Mononuclear cell (primary cell): ENCODE data around the gene CREB3. TPM values are rescaled to one million over a fixed set of nuclear protein-coding genes. Genes with fewer than 3 reads are reported as not detected.

ENCODE experiments used
- H3K27me3 ChIP-seq: 2 replicates; pipeline ENCODE4 v1.6.0; 2011; ENCODE audit warnings: low read length, control low read depth; ENCODE audit not compliant: insufficient read depth
- H3K4me1 ChIP-seq: 2 replicates; pipeline ENCODE4 v1.5.1; 2011; ENCODE audit warnings: mild to moderate bottlenecking, low read length, control low read depth; ENCODE audit not compliant: insufficient read depth
- H3K4me3 ChIP-seq: 2 replicates; pipeline ENCODE4 v1.5.1; 2011; ENCODE audit warnings: mild to moderate bottlenecking, low read length, moderate library complexity
- H3K9me3 ChIP-seq: 2 replicates; pipeline ENCODE4 v1.5.1; 2011; ENCODE audit warnings: low read depth, mild to moderate bottlenecking, control low read depth, low read length
- total RNA-seq: library from RNA; depleted of rRNA; stranded (reverse); fragments of >200 nt; gene quantifications from one replicate; pipeline ENCODE4 v1.2.3, GENCODE V29; 2012

CREB3 gene
- total RNA-seq, 1 donor, result 15.7 TPM

DNA sequence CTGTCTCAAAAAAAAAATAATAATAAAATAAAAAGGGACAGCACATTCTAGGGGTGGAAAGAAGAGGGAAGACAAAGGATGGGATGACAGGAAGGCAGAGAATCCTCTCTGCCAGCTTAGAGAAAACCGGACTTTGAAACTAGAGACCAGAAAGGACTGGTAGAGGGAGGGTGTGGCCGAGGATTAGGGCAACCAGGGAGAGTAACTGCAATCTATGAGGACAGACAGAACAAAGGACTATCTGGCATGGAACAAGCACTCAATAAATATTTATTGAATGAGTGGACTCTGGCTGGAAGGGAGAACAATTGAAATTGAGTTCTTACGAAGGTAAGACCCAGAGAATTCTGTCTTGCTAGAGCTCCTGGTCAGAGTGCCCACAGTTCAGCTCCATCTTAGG, 14.1 kb downstream of the CREB3 start:
- Histone ChIP-seq H3K4me1 (peaks cover 67% of the 10 kb centered on the region), H3K4me3 (no peak overlapping the region), H3K9me3 (no peaks in the 10 kb centered on the region), H3K27me3 (no peaks in the 10 kb centered on the region)

DNA sequence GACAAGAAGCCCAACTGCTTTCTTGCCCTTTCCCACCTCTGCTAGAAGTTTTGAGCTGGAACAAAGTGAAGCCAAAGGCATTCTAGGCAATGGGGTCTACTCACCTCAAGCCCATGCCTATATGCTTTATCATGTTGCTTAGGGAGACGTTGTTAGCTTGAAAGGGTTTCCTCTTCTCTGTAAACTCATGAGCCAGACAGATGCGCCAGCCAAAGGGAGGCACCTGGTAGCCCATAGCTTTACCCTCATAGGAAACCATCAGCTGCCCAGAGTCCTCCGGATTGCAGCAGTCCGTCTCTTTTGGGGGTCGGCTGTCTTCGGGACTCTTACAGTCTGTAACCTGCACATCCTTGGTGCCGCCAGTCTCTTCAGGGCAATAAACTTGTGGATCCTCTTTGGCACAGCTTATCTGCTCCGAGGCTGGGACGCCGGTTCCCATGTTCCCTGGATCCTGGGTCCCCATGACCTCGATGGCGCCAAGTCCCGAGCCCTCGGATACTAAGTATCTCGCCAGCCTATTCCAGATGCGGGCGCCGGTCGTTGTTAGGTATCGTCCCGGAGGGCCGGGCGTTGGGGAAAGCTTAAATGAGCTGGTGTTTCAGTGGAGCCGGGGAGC, 15.9 kb downstream of the CREB3 start:
- peaks cover 57% of the 10 kb centered on the region for H3K4me1 ChIP-seq
- peak overlapping the region; percentile 74 for H3K4me3 ChIP-seq
- H3K27me3 ChIP-seq, result no peaks in the 10 kb centered on the region
- H3K9me3 ChIP-seq, result no peaks in the 10 kb centered on the region

DNA sequence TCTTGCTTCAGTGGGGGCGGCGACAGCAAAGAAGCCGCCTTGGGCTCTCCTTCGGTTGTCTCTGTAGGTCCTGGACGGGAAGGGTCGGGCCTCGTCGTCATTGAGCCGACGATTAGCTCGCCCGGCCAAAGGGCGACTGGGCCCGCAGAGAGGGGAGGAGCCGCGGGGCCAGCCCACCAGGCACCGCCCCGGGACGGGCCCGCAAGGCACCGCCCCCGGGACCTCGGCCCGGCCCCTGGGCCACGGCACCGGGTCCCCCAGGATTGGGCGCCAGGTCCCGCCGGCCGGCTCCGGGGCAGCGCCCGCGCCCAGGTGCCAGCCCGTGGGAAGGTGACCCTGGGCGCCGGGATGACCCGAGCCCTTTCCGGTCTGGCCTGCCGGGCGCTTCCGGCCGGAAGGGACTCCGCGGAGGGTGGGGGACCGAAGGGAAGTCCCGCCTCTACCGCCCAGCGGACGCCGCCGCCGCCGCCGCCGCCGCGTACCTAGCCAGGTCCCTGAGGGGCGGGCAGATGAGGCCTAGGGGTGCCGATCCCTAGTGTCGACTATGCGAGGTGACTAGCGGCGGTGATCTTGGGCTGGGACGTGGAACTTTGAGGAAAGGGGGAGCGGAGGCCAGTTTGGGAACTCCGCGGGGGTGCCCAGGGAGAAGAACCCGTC, 16.5 kb downstream of the CREB3 start, which contains the start of the genes GBA2 and RGP1:
GBA2 (minus strand) TSS at position 371 of the 657 bp plus-strand sequence. CDS start 524 bp downstream, outside the sequence.
RGP1 (plus strand) TSS at position 430 of the 657 bp plus-strand sequence. CDS start 469 bp downstream, outside the sequence.
- Histone ChIP-seq H3K9me3 (no peaks in the 10 kb centered on the region), H3K27me3 (no peaks in the 10 kb centered on the region), H3K4me3 (peak within 1 kb of the TSS; percentile 74), H3K4me1 (peaks cover 51% of the 10 kb centered on the region)

DNA sequence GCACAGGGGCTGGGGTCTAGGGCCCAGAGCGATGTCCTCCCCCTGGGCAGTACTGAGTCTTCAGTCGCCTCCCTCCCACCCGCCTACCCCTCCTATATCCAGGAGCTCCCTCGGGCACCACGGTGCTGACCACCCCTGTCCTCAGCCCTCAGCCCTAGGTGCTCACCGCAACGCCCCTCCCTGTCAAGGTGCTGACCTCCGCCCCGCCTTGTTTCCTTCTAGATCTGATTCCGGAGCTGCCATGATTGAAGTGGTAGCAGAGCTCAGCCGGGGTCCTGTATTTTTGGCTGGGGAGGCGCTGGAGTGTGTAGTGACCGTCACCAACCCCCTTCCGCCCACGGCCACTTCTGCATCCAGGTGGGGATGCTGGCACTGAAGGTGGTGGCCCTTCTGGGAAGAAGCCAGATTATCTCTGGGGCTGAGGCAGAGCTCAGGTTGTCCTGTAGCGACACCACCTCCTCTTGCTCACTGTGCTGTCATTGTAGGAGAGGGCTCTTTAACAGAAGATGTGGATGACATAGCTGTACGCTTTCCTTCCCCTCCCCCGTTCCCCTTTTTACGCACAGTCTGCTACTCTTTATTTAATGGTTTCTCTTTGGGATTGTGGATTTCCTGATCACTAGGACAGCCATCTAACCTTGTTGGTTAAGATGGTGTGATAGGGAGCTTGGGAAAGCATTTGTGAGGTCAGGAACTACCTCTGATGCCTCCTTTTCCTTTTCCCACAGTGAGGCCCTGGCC, 17.2 kb downstream of the CREB3 start:
- Histone ChIP-seq H3K27me3 (no peaks in the 10 kb centered on the region), H3K4me3 (peak overlapping the region; percentile 74)

DNA sequence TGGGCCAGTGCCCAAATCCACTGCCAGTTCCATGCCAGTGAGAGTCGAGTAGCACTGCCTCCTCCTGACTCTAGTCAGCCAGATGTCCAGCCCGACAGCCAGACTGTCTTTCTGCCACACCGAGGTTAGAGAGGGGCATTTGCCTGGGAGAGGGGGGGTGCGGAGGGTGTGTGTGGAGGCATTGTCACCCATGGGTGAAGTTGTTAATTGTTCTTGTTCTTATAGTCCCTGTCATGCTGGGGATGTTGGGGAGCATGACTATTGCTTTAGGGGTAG, 17.7 kb downstream of the CREB3 start:
- Histone ChIP-seq H3K4me1 (peaks cover 48% of the 10 kb centered on the region), H3K9me3 (no peaks in the 10 kb centered on the region), H3K27me3 (no peaks in the 10 kb centered on the region), H3K4me3 (no peak overlapping the region)

More for the DNA sequence above, 17.2 kb downstream of the CREB3 start:
- H3K4me1 ChIP-seq, result peaks cover 48% of the 10 kb centered on the region
- no peaks in the 10 kb centered on the region for H3K9me3 ChIP-seq

DNA sequence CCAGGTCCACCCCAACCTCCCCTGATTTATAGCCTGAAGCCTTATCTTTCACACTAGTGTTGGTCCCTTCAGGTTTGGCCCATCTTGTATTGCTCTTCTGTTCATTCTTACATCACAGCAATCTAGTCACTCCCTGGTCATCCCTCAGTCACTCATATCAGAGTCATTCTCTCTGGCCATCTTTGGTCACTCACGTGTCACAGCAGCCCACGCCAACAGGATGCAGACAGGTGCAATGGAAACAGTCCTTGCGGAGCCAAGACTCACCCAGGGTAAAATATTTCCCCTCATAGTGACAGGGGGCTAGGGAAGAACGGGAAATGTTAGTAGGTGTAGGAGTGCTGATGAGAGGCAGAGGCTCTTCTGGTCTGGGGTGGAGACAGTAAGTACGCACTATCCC, 21.0 kb downstream of the CREB3 start:
- H3K4me3 ChIP-seq, result no peak overlapping the region
- H3K27me3 ChIP-seq, result no peaks in the 10 kb centered on the region
- H3K4me1 ChIP-seq, result peaks cover 46% of the 10 kb centered on the region
- no peaks in the 10 kb centered on the region for H3K9me3 ChIP-seq

DNA sequence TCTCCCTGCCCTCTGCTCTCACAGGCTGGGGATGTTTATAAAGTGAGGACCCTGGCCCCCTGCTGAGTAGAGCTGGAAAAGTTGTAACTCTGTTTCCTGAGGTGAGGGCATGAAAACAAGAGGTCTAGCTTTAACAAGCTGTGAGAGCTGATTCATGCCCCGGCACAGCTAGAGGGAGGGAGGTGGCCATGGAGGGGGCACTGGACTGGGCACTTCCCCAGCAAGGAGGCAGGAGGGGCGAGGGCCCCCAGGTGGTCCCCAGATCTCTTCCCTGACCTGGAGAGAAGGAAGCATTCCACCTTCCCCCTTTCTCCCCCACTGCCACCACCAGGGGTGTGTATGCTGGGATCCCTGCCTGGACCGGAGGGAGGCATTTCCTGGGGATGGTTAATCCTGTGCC, 21.8 kb downstream of the CREB3 start, which contains the start of gene MSMP:
MSMP (minus strand) TSS at position 13 of the 400 bp plus-strand sequence. CDS start 147 bp downstream, outside the sequence.
- Histone ChIP-seq H3K4me1 (peaks cover 50% of the 10 kb centered on the region), H3K27me3 (no peaks in the 10 kb centered on the region), H3K9me3 (no peaks in the 10 kb centered on the region), H3K4me3 (no peak within 1 kb of the TSS)

DNA sequence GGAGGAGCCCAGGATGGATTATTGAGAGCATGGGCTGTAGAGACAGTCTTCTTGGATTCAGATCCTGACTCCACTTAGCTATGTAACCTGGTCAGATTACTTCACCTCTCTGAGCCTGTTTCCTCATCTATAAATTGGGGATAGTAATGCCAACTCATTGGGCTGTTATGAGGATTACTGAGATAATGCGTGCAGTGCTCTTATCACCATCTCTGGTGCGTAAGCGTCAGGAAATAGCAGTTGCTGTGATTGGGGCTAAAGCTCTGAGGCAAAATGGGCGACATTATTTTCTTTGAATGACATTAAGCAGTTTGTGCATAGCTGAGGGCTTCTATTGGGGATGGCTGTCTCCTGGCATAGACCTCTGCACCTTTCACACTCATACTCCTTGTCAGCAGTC, 22.6 kb downstream of the CREB3 start:
- Histone ChIP-seq H3K4me3 (no peak overlapping the region), H3K27me3 (no peaks in the 10 kb centered on the region), H3K4me1 (peaks cover 46% of the 10 kb centered on the region), H3K9me3 (no peaks in the 10 kb centered on the region)

DNA sequence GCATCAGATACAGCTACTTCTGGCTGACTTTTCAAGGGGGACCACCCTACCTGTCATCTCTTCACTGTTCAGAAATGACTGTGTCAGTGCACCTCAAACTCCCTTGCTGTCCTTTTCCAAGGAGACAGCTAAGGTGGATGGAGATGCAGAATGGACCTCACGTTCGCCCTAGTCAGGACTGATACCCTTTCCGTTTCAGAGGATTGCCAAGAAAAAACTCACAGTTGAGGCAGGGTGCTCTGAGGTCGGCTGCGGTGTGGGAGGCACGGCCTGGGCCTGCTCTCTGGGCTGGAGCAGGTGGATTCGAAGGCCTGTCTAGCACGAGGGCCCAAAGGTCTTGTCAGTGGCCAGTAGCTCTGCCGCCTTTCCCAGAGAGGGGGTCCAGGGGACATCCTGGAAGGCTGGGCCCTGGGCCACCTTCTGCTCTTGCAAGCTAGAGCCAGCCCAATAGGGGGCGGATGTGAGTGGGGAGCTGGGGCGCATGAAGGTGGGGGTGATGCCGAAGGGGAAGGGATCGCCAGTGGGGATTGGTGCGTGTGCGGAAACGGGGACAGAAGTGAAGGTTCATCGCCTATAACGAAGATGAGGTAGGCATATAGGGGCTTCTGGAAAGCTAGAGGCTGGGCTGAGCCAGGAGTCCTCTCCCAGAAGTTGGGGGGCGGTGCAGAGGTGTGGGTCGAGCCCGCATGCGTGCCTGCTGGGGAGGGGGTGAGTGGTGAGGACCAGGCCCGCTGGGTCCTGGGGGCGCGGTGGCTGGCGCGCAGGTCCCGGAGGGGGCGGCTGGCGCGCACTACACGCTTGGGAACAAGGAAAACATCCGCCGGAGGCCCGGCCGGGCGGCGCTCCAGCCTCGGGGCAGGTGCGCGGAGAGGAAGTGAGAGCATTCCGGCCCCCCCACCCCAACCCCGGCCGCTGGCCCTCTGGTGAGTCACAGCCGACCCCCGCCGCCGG, 24.1 kb downstream of the CREB3 start:
- Histone ChIP-seq H3K4me1 (peaks cover 43% of the 10 kb centered on the region), H3K27me3 (no peaks in the 10 kb centered on the region), H3K4me3 (peak overlapping the region; percentile 56), H3K9me3 (no peaks in the 10 kb centered on the region)

DNA sequence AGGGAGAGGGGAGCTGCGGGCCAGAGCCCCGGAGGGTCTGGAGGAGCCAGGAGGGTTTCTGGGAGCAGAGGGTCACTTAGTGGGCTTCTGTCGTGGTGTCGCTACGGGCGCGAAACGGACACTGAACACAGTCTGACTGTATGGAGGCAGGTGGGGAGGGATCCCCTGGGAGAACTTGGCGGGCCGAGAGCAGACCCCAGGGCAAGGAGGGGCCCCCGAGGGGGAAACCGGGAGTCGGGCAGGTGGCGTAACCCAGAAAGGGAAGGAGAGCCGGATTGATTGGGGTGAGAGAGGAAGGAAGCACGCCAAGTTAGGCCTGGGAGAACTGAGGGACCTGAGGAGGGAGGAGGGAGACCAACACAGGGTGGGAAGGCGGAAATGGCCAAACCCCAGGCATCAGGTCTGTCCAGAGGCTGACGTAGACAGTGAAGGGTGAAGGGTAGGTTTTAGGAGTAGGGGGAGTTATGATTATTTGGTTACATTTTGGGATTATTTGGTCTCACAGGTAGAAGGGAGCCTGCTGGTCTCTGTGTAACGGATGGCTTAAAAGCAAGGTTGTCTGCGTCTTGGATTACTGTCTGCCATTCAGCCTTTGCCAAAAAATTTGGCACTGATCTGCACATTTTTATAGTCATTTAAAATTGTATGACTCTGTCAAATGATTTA, 24.9 kb downstream of the CREB3 start:
- peak overlapping the region; percentile 56 for H3K4me3 ChIP-seq

DNA sequence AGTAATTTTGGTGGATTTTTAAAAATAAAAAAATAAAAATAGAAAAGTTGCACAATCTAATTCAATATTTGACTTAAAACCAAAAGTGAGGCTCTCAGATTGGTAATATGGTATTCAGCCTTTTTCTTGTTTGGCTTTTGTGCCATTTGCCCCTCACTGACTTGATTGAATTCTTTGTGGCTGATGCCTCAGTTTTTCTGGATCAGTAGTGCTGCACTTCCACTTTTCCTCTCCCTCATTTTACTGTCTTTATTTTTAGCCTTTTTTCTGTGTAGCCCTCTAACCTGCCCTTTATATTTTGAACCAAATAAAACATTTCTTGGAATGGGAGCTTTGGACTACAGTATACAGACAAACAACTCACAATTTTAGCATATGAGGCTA, 25.4 kb downstream of the CREB3 start:
- Histone ChIP-seq H3K4me3 (no peak overlapping the region), H3K4me1 (peaks cover 43% of the 10 kb centered on the region), H3K9me3 (no peaks in the 10 kb centered on the region), H3K27me3 (no peaks in the 10 kb centered on the region)

More for the DNA sequence above, 24.9 kb downstream of the CREB3 start:
- no peaks in the 10 kb centered on the region for H3K9me3 ChIP-seq
- no peaks in the 10 kb centered on the region for H3K27me3 ChIP-seq
- peaks cover 43% of the 10 kb centered on the region for H3K4me1 ChIP-seq

DNA sequence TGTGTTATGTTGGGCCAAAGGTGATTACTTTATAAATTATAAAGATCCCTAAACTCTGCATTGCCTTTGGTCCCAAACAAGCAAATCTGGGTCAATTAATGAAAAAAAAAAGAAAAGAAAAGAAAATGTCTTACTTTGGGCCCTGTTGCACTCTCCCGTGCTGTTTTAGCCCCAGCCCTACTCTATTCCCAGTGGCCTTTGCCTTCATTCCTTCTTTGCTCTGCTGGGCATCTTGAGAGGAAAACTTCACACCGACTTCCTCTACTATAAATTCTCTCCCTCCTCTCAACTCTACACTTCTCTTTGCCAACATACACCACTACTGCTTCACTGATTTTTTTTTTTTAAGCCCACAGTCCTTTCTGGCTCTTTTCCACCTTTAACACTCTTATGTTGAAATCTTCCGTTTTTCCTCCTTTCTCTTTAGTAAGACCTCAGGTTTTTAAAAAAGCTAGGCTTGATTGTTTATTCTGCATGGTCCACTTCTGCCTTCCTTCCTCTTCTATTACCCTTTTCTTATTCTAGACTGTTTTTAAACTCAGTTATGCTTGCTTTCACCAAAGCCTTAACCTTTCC, 26.1 kb downstream of the CREB3 start:
- peaks cover 43% of the 10 kb centered on the region for H3K4me1 ChIP-seq
- H3K9me3 ChIP-seq, result no peaks in the 10 kb centered on the region
- no peaks in the 10 kb centered on the region for H3K27me3 ChIP-seq
- H3K4me3 ChIP-seq, result no peak overlapping the region

DNA sequence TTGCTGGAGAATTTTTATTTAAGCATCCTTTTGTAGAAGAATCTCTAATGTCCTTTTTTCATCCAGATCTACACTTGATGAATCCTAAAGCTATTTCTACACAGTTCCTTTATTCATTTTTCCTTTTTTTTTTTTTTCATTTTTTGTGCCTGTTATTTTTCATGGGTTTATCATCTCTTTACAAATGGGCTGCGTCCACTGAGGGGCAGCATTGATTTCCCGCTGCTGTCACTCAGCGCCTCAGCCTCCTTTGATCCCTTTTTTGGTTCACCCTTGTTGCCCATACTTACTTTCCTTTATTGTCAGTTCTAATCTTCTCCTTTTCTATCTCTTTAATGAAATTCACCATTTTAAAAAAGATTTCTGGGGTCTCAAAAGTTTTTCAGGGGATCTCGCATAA, 27.3 kb downstream of the CREB3 start:
- H3K27me3 ChIP-seq, result no peaks in the 10 kb centered on the region
- no peaks in the 10 kb centered on the region for H3K9me3 ChIP-seq
- peaks cover 43% of the 10 kb centered on the region for H3K4me1 ChIP-seq
- no peak overlapping the region for H3K4me3 ChIP-seq

DNA sequence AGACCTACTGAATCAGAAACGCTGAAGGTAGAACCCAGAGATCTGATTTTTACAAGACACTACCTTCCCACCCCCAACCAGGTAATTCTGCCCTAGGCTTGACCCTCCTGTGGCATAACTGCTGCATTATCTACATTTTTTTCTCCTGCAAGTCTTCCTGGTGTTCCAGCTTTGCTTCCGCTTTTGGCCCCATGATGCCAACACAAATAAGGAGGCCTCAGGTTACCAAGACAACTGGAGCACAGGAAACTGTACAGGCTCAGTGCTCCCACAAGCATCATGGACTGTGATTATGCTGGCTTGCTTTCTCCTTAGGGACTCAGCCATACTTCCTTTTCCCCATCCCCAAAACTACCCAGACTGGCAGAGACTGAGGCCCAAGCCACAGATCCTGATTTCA, 28.2 kb downstream of the CREB3 start:
- no peaks in the 10 kb centered on the region for H3K27me3 ChIP-seq
- peaks cover 38% of the 10 kb centered on the region for H3K4me1 ChIP-seq
- H3K4me3 ChIP-seq, result no peak overlapping the region
- H3K9me3 ChIP-seq, result no peaks in the 10 kb centered on the region
